HepG2 (cell line): ENCODE measurements around the gene CALHM5. TPM values are rescaled to one million over a fixed set of nuclear protein-coding genes. Genes with fewer than 3 reads are reported as not detected.

Experiments used
- ATAC-seq: fragments of 200-7000 bp; cut with Tn5 transposase; 3 replicates; pipeline ENCODE4 v1.9.1; 2020; ENCODE audit warnings: mild to moderate bottlenecking, moderate library complexity
- BruUV-seq: library from RNA; stranded (reverse); fragments of 400-500 nt; replicated peaks from 2 replicates; lab custom pipeline; 2021; lab: Mats Ljungman, UMichigan
- CTCF ChIA-PET: fragments of 300-600 bp; formaldehyde crosslinking; extraction: SDS; loops from one replicate; lab custom pipeline; 2021; ENCODE audit warnings: low total read pairs, inconsistent platforms, low intra/inter-chr PET ratio; lab: Yijun Ruan, JAX
- POLR2A ChIA-PET: fragments of 350-600 bp; sonication (Branson Sonifier 250); formaldehyde crosslinking; loops from one replicate; lab custom pipeline; 2020; ENCODE audit warnings: antibody characterized with exemption, inconsistent platforms; lab: Yijun Ruan, JAX
- DNase-seq: peaks from one replicate; pipeline ENCODE4 v3.0.0-alpha.2; 2015; ENCODE audit warnings: low spot score
- FAIRE-seq: peaks from 3 replicates; lab custom pipeline; 2011; peaks lifted over from hg19 to GRCh38; lab: Jason Lieb, UNC
- H2AFZ ChIP-seq: one replicate; pipeline ENCODE4 v1.6.1; 2011; ENCODE audit warnings: low read length, inconsistent platforms
- H3K27ac ChIP-seq: fragments of 300-600 bp; 3 replicates; pipeline ENCODE4 v1.8.0; 2011; ENCODE audit warnings: mixed run types, mild to moderate bottlenecking, mixed read lengths, low read length, inconsistent platforms; ENCODE audit not compliant: insufficient read depth; ENCODE audit errors: extremely low read length
- H3K27me3 ChIP-seq, 2 experiments: fragments of 200-600 bp in 1 of 2; 2 replicates in 1 of 2; 3 replicates in 1 of 2; pipeline versions ENCODE4 v1.6.0 to v1.8.0; 2011; ENCODE audit warnings: low read length in 2 of 2, mild to moderate bottlenecking in 2 of 2, moderate library complexity in 2 of 2, inconsistent platforms in 1 of 2; ENCODE audit not compliant: insufficient read depth in 2 of 2, control insufficient read depth in 1 of 2
- H3K36me3 ChIP-seq, 2 experiments: fragments of 200-600 bp in 1 of 2; replicated peaks in 1 of 2; 2 replicates in 1 of 2; 3 replicates in 1 of 2; pipeline versions ENCODE4 v1.5.1 to v1.8.0; 2011; ENCODE audit warnings: low read length in 2 of 2, inconsistent platforms in 1 of 2; ENCODE audit not compliant: insufficient read depth in 2 of 2, control insufficient read depth in 1 of 2
- H3K4me1 ChIP-seq: 2 replicates; pipeline ENCODE4 v1.5.1; 2012; ENCODE audit warnings: low read length, inconsistent platforms; ENCODE audit not compliant: insufficient read depth
- H3K4me2 ChIP-seq: 2 replicates; pipeline ENCODE4 v1.6.0; 2011; ENCODE audit warnings: low read depth, low read length, inconsistent platforms
- H3K4me3 ChIP-seq, 3 experiments: fragments of 200-600 bp in 1 of 3; sonication (generic), shearing (Covaris generic) in 1 of 3; replicated peaks in 1 of 3; 2 replicates each; pipeline ENCODE4 v1.5.1; 2011 to 2016; ENCODE audit warnings: low read length in 3 of 3, inconsistent platforms in 2 of 3, low read depth in 2 of 3, mild to moderate bottlenecking in 2 of 3, control low read depth in 1 of 3, mixed read lengths in 1 of 3; ENCODE audit not compliant: insufficient read depth in 1 of 3
- H3K79me2 ChIP-seq: one replicate; pipeline ENCODE4 v1.6.1; 2011; ENCODE audit warnings: low read length, inconsistent platforms; ENCODE audit not compliant: insufficient read depth
- H3K9ac ChIP-seq: 2 replicates; pipeline ENCODE4 v1.6.0; 2011; ENCODE audit warnings: mild to moderate bottlenecking, low read depth, low read length, inconsistent platforms; ENCODE audit not compliant: insufficient read depth
- H3K9me3 ChIP-seq: 2 replicates; pipeline ENCODE4 v1.5.1; 2012; ENCODE audit warnings: mild to moderate bottlenecking, low read length
- H4K20me1 ChIP-seq: 2 replicates; pipeline ENCODE4 v1.6.0; 2011; ENCODE audit warnings: inconsistent platforms, mild to moderate bottlenecking, low read length, moderate library complexity; ENCODE audit not compliant: insufficient read depth
- ARHGAP35 ChIP-seq: sonication (generic); formaldehyde crosslinking; IDR thresholded peaks from 2 replicates; pipeline ENCODE4 v1.9.0; 2022; ENCODE audit warnings: mild to moderate bottlenecking, inconsistent platforms, moderate library complexity, missing genetic modification reagents, borderline replicate concordance
- FUBP1 ChIP-seq: sonication (generic); formaldehyde crosslinking; IDR thresholded peaks from 2 replicates; pipeline ENCODE4 v1.5.1; 2020; ENCODE audit warnings: missing genetic modification reagents, mild to moderate bottlenecking, borderline replicate concordance
- LCORL ChIP-seq, 2 experiments: fragments of 450-650 bp in 1 of 2; sonication (generic) in 1 of 2; formaldehyde crosslinking in 1 of 2; IDR thresholded peaks; 2 replicates each; pipeline versions ENCODE4 v1.5.0 to v1.6.1; 2017 to 2020; ENCODE audit warnings: antibody characterized with exemption in 1 of 2, missing genetic modification reagents in 1 of 2
- MYNN ChIP-seq: sonication (generic); formaldehyde crosslinking; IDR thresholded peaks from 2 replicates; pipeline ENCODE4 v1.4.0; 2020; ENCODE audit warnings: mild to moderate bottlenecking, low read depth, missing genetic modification reagents
- SIN3A ChIP-seq: IDR thresholded peaks from 2 replicates; pipeline ENCODE4 v1.6.1; 2011; ENCODE audit warnings: low read depth, mild to moderate bottlenecking, control low read depth, low read length, borderline replicate concordance
- ZBTB38 ChIP-seq: sonication (generic); formaldehyde crosslinking; IDR thresholded peaks from 2 replicates; pipeline ENCODE4 v1.5.1; 2020; ENCODE audit warnings: mild to moderate bottlenecking, missing genetic modification reagents
- ZBTB49 ChIP-seq: sonication (generic); formaldehyde crosslinking; IDR thresholded peaks from 2 replicates; pipeline ENCODE4 v1.4.0; 2020; ENCODE audit warnings: missing genetic modification reagents, borderline replicate concordance
- ZNF598 ChIP-seq: sonication (generic); formaldehyde crosslinking; IDR thresholded peaks from 2 replicates; pipeline ENCODE4 v1.5.1; 2020; ENCODE audit warnings: mild to moderate bottlenecking, missing genetic modification reagents, borderline replicate concordance
- in situ Hi-C: cut with HindIII; loops from 2 replicates; pipeline ENCODE4 v1.10.0; 2017; ENCODE audit warnings: low pct_unique_long_range_greater_than_20kb; ENCODE audit not compliant: extremely low pct_ligation_motif_present
- intact Hi-C: fragments of 100-400 bp; cut with micrococcal nuclease; formaldehyde crosslinking; loops from one replicate; pipeline ENCODE4 v1.10.0; 2022; ENCODE audit not compliant: unreplicated experiment
- polyA plus RNA-seq, 8 experiments: library from polyadenylated mRNA; depleted of rRNA in 3 of 8; stranded (reverse) in 7 of 8; unstranded in 1 of 8; fragments of >200 nt; fragmentation: Illumina TruSeq in 4 of 8; extraction: Trizol in 4 of 8; gene quantifications; 2 replicates each; pipeline versions ENCODE4 v1.2.1 to v1.2.3, GENCODE V29; 2011 to 2016; ENCODE audit warnings: low read depth in 4 of 8, missing spikeins in 1 of 8, mixed read lengths in 1 of 8; ENCODE audit not compliant: insufficient read depth in 1 of 8
- total RNA-seq, 5 experiments: library from RNA; depleted of rRNA; stranded (reverse); fragments of >200 nt; fragmentation: Illumina TruSeq; extraction: Trizol; gene quantifications; 2 replicates each; pipeline ENCODE4 v1.2.3, GENCODE V29; 2016; ENCODE audit warnings: low read depth in 1 of 5

The CALHM5 gene
- total and polyA plus RNA-seq, 2 of the 13 experiments (the other 11 are each of a cell fraction or from before 2014, with no cell fraction given): not detected

DNA sequence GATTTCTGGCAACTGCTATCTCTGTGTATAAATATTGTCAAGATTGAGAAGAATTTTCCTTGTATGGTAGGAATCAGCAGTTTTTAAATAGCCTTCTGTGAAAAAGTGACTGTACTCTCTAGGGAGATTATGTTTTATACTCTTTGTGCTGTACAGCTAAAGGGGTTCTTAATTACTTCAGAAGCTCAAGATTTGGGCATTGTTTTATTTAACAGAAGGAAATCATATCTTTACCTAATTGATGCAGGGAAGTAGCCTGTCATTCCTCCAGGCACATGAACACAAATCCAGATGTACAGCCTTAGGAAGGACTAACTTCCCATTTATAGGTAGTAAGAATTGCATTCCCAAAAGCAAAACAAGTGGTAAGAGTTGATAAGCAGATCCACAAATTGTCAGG, 1.3 kb downstream of the CALHM5 start:
- ChIA-PET POLR2A (no interaction called here), CTCF (no interaction called here)
- Histone ChIP-seq H2AFZ (no peak overlapping the region), H3K9me3 (no peaks in the 10 kb centered on the region), H3K79me2 (no peaks in the 10 kb centered on the region), H3K4me3 (no peak overlapping the region), H3K27ac (no peak overlapping the region), H3K4me2 (no peak overlapping the region), H3K27me3 (no peaks in the 10 kb centered on the region), H4K20me1 (no peaks in the 10 kb centered on the region), H3K4me1 (no peaks in the 10 kb centered on the region), H3K9ac (no peak overlapping the region)
- no peak for ATAC-seq
- DNase-seq: no peak
- FAIRE-seq: no peak
- BruUV-seq: no TSS peak
- TF ChIP-seq ZBTB49 (no peak), SIN3A (no peak), ZBTB38 (CRISPR knock-in tag) (no peak), ZNF598 (no peak), FUBP1 (CRISPR knock-in tag) (no peak), MYNN (no peak), LCORL (IDR thresholded peaks at IDR 0.05) (no peak), LCORL (CRISPR knock-in tag; IDR thresholded peaks at IDR 0.05) (no peak), ARHGAP35 (CRISPR knock-in tag) (no peak)
- TF ChIP-seq, all 625 proteins: peak for 0
- intact Hi-C loops: no loop called here
- no peaks in the 10 kb centered on the region for H3K36me3 ChIP-seq
- in situ Hi-C loops: no loop called here
